ENCODE data around the gene GPR183. TPM values are rescaled to one million over a fixed set of nuclear protein-coding genes. Genes with fewer than 3 reads are reported as not detected.

The GPR183 gene
- total RNA-seq, 8 experiments from 2014 or later, result 0.63 to 6.1 (median 1.1) TPM

GRCh38 chr13:99304541-99304940 is 2.7 kb downstream of the GPR183 start:
- H3K4me3 ChIP-seq, result no peak overlapping the region
- no peak for ATAC-seq (replicated peaks in 6 of 8)
- H3K27ac ChIP-seq, result no peak overlapping the region
- WGBS, 10 experiments, result 71 to 100% (median 90%) methylated on average over 2 to 4 of the region's 4 CpGs
- in situ Hi-C loops (cut with MboI; ENCODE audit: low pct_unique_long_range_greater_than_20kb in 2 of 9, low sequenced_read_pairs in 9 of 9, unreplicated experiment in 9 of 9), result no loop called here
- H3K4me1 ChIP-seq (replicated peaks in 1 of 2), result no peaks in the 10 kb centered on the region

- in situ Hi-C loops (cut with MboI; ENCODE audit: low pct_unique_long_range_greater_than_20kb in 2 of 9, low sequenced_read_pairs in 9 of 9, unreplicated experiment in 9 of 9), result no loop called here
- no peak for ATAC-seq (replicated peaks in 6 of 8)
- H3K27ac ChIP-seq, result no peak overlapping the region
- 78 to 100% (median 91%) methylated on average over 2 to 13 of the region's 14 CpGs; no CpG with 5 or more reads in 1 of the 10 experiments for WGBS, 10 experiments
- H3K4me1 ChIP-seq (replicated peaks in 1 of 2), result no peaks in the 10 kb centered on the region
- H3K4me3 ChIP-seq, result no peak overlapping the region
Observed at GRCh38 chr13:99303863-99304521, 3.2 kb downstream of the GPR183 start.

DNA sequence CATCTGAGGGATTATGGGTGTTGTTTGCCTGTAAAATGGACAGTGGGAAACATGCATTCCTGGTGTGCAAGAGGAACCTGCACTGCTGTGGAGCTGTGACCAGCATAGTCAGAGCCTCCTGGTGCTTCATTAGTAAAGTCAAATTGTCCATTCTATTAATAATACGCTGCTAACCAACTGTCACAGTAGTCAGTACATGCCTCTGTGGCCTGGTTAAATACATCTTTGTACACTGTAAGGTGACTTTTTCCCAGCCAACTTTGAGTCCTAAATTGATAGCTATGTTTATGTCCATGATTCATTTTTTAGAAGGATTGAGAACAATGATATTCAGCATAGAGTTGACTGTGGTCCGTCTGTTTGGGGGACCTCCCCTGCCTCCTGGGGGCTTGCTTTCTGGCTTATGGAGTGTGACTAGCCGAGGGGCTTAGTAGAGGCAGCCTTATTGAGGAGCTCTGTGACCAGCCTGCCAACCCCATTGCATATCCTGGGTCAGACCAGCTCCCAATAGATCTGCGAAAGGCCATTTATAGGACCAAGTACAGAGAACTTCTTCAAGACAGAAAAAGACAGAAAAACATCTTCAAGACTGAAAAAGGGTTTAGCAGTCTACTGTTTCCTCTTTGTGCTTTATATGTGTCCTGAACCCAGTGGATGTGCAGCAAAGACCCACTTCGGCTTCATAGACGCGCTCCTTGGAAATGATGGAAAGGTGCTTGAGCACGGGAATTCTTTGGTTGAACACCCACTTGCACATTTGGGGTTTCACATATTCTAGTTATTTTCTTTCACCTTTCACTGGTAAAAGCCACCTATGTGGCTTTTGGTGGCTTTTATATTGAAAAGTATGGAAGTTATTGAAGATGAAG is 4.3 kb downstream of the GPR183 start:
- H3K4me1 ChIP-seq (replicated peaks in 1 of 2), result no peaks in the 10 kb centered on the region
- 75 to 100% (median 96%) methylated on average over 1 to 7 of the region's 8 CpGs; no CpG with 5 or more reads in 2 of the 10 experiments for WGBS, 10 experiments
- in situ Hi-C loops (cut with MboI; ENCODE audit: low pct_unique_long_range_greater_than_20kb in 2 of 9, low sequenced_read_pairs in 9 of 9, unreplicated experiment in 9 of 9), result no loop called here
- H3K4me3 ChIP-seq, result no peak overlapping the region
- no peak for ATAC-seq (replicated peaks in 6 of 8)
- H3K27ac ChIP-seq, result no peak overlapping the region

DNA sequence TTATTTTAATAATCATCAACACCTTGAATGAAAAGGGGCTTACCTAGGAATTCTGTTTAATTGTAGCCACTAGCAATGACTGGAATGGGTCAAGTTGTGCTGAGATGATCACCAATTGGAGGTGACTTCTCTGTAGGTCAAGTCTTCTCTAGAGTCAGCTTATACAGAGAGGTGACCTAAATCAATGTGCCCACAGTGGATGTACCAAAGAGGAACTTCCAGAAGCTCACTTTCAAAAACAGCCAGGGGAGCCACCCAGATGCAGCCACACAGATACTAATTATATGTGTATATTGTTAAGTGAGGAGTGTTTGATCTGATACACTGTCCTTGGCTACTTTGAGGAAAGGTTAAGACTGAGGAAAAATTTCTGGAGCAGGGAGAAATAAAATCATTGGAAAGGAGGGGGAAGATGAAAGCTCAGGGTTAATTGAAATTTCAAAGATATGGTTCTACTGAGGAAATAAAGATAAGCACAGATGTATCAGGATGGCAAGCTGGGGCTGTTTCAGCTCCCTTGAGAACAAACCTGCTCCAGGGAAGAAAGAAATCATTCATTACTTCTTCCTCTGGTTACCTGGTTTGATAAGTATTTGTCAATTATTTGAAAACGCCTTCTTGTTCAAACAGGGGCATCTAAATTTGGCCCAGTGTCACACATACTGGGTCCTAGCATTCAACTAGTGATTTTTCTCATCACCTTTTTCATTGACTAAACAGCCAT is 5.1 kb downstream of the GPR183 start:
- Histone ChIP-seq H3K4me1 (replicated peaks in 1 of 2) (no peaks in the 10 kb centered on the region), H3K4me3 (no peak overlapping the region), H3K27ac (no peak overlapping the region)
- ATAC-seq (replicated peaks in 6 of 8), result no peak
- in situ Hi-C loops (cut with MboI; ENCODE audit: low pct_unique_long_range_greater_than_20kb in 2 of 9, low sequenced_read_pairs in 9 of 9, unreplicated experiment in 9 of 9), result no loop called here
- 78 to 100% (median 89%) methylated on average over 1 of the region's 1 CpG; no CpG with 5 or more reads in 1 of the 10 experiments for WGBS, 10 experiments

DNA sequence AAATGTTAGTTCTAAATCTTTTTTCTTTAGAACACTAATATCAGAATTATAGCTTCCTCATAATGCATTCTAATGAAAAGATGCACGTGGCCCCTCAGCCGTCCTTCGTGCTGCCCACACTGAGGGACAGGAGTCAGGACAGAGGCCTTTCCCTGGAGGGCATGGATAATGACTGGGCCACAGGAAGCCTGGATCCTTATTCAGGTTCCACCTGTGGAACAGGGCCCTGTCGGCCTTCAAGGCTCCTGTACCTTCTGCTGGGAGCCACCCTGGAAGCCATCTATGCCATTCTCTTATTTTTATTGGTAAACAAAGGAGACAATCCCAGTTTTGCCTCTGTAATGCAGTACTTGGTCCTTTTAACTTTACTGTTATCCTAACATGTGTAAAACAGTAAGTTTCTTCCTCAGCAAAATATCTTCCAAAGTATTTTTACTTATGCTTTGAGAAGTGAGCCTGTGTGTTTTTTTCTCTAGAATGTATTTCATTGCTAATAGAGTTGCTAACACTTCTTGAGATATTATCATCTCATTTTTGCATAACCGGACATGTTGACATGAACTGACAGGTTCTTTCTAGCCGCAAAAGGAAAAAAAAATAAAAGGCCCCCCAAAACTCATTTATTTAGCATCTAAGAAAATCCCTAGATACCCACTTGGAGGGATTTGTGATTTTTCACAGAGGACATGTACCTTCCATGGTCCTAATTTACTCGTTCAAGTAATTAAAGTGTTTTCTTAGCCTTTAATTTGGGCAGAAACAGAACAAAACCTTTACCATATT is 6.0 kb downstream of the GPR183 start:
- 80 to 99% (median 90%) methylated on average over 2 to 7 of the region's 7 CpGs for WGBS, 10 experiments
- Histone ChIP-seq H3K27ac (no peak overlapping the region), H3K4me3 (no peak overlapping the region), H3K4me1 (replicated peaks in 1 of 2) (no peaks in the 10 kb centered on the region)
- in situ Hi-C loops (cut with MboI; ENCODE audit: low pct_unique_long_range_greater_than_20kb in 2 of 9, low sequenced_read_pairs in 9 of 9, unreplicated experiment in 9 of 9), result no loop called here
- no peak for ATAC-seq (replicated peaks in 6 of 8)

DNA sequence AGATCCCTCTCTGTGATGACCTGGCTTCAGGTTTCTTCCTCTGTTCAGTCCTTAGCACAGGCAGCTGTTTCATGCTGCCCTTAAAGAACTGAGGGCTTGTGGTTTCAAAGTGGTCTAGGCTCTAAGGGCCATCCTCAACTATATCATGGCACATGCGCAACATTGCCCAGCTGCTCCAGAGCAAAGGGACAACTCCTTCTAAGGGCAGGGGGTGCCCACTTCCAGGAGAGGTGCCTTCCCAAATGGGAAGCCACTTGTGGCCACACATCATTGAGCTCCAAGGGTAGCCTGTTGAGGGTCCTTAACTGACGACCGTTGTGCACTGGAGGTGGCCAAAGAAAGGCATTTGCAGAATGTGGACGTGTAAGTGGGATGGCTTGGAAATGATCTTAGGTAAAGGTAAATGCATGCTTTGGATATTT is 7.3 kb downstream of the GPR183 start:
- Histone ChIP-seq H3K27ac (no peak overlapping the region), H3K4me1 (replicated peaks in 1 of 2) (no peaks in the 10 kb centered on the region), H3K4me3 (no peak overlapping the region)
- WGBS, 10 experiments, result 80 to 100% (median 92%) methylated on average over 1 to 3 of the region's 4 CpGs; no CpG with 5 or more reads in 5 of the 10 experiments
- no peak for ATAC-seq (replicated peaks in 6 of 8)
- in situ Hi-C loops (cut with MboI; ENCODE audit: low pct_unique_long_range_greater_than_20kb in 2 of 9, low sequenced_read_pairs in 9 of 9, unreplicated experiment in 9 of 9), result no loop called here

GRCh38 chr13:99299256-99299919 is 7.8 kb downstream of the GPR183 start:
- WGBS, 10 experiments, result 86 to 100% (median 96%) methylated on average over 1 to 4 of the region's 4 CpGs; no CpG with 5 or more reads in 1 of the 10 experiments
- in situ Hi-C loops (cut with MboI; ENCODE audit: low pct_unique_long_range_greater_than_20kb in 2 of 9, low sequenced_read_pairs in 9 of 9, unreplicated experiment in 9 of 9), result no loop called here
- H3K4me3 ChIP-seq, result no peak overlapping the region
- H3K27ac ChIP-seq, result no peak overlapping the region
- H3K4me1 ChIP-seq (replicated peaks in 1 of 2), result no peaks in the 10 kb centered on the region
- ATAC-seq (replicated peaks in 6 of 8), result no peak

DNA sequence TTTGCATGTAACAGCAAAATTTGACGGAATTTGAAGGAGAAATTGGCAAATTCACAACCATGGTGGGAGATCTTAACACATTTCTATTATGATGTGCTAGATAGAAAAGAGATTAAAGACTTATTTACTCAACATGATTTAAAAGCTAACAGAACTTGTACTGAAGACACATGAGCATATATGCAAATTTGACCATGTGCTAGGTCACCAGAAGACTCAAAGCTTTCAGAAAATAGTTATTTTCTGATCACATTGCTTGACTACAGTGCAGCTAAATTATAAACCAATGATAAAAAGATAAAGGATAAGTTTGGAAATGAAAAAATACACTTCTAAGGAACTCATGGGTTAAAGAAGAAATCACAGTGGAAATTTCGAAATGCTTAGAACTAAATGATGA is 9.1 kb downstream of the GPR183 start:
- ATAC-seq (replicated peaks in 6 of 8), result no peak
- in situ Hi-C loops (cut with MboI; ENCODE audit: low pct_unique_long_range_greater_than_20kb in 2 of 9, low sequenced_read_pairs in 9 of 9, unreplicated experiment in 9 of 9), result no loop called here
- no peak overlapping the region for H3K4me3 ChIP-seq
- WGBS, 10 experiments, result 69 to 100% (median 97%) methylated on average over 1 to 2 of the region's 2 CpGs
- peaks cover 0 to 3% of the 10 kb centered on the region in 2 donors for H3K4me1 ChIP-seq (replicated peaks in 1 of 2)
- H3K27ac ChIP-seq, result no peak overlapping the region

- no peak overlapping the region for H3K27ac ChIP-seq
- no peak for ATAC-seq (replicated peaks in 6 of 8)
- in situ Hi-C loops (cut with MboI; ENCODE audit: low pct_unique_long_range_greater_than_20kb in 2 of 9, low sequenced_read_pairs in 9 of 9, unreplicated experiment in 9 of 9), result no loop called here
- H3K4me1 ChIP-seq (replicated peaks in 1 of 2), result peaks cover 0 to 3% of the 10 kb centered on the region in 2 donors
- no peak overlapping the region for H3K4me3 ChIP-seq
Observed at GRCh38 chr13:99297331-99297730, 9.9 kb downstream of the GPR183 start.

DNA sequence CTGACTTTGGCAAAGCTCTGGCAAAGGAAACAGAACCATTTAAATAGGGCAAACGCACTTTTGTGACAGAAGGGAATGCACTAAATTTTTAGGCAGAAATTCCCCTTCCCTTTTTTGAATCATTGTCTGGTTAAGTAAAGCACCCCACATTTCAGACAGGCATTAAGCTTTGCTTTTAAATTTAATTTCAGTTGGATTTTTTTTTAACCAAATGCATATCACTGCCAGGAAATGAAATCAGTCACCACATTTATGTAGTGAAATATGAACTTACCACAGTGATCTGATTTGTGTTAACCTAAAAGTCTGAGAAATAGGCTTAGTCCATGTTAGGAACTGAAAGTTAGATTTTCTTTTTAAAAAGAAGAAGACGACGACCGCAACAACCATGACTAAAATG is 10.8 kb downstream of the GPR183 start:
- Histone ChIP-seq H3K4me1 (replicated peaks in 1 of 2) (peaks cover 0 to 3% of the 10 kb centered on the region in 2 donors), H3K27ac (no peak overlapping the region), H3K4me3 (no peak overlapping the region)
- in situ Hi-C loops (cut with MboI; ENCODE audit: low pct_unique_long_range_greater_than_20kb in 2 of 9, low sequenced_read_pairs in 9 of 9, unreplicated experiment in 9 of 9), result no loop called here
- WGBS, 10 experiments, result 94 to 100% (median 97%) methylated on average over 3 to 4 of the region's 4 CpGs
- ATAC-seq (replicated peaks in 6 of 8), result no peak

DNA sequence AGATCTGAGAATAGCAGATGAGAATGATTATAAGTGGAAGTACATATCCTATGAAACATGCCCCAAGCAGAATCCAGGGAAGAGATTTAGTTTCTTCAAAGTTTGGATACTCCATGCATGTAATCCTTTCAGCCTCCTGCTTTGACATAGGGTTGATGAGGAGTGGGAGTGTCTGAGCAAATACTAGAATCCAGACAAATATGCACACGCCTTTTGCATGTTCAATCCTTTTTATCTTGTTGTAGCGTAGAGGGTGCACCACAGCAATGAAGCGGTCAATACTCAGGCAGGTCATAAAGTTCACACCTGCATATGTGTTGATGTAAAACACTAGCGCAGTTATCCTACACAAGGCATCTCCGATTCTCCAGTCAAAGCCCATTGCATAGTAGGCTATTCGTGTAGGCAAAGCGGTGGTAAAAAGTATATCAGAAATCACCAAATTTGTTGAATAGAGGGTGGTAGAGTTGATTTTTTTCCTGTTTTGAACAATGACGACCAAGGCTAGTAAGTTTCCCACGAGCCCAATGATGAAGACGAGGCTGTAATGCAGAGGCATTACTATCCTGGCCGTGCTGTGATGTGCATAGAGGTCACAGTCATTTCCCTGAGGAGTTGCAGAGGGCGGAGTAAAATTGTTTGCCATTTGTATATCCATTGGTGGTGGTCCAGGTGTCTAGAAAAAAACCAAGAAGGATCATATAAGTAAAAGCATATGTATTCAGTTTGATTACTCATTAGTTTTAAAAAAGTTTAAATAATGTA is 11.5 kb downstream of the GPR183 start:
- H3K27ac ChIP-seq, result no peak overlapping the region
- in situ Hi-C loops (cut with MboI; ENCODE audit: low pct_unique_long_range_greater_than_20kb in 2 of 9, low sequenced_read_pairs in 9 of 9, unreplicated experiment in 9 of 9), result no loop called here
- no peak overlapping the region for H3K4me3 ChIP-seq
- 75 to 98% (median 94%) methylated on average over 2 to 11 of the region's 12 CpGs; no CpG with 5 or more reads in 1 of the 10 experiments for WGBS, 10 experiments
- H3K4me1 ChIP-seq (replicated peaks in 1 of 2), result peaks cover 0 to 3% of the 10 kb centered on the region in 2 donors
- no peak for ATAC-seq (replicated peaks in 6 of 8)

DNA sequence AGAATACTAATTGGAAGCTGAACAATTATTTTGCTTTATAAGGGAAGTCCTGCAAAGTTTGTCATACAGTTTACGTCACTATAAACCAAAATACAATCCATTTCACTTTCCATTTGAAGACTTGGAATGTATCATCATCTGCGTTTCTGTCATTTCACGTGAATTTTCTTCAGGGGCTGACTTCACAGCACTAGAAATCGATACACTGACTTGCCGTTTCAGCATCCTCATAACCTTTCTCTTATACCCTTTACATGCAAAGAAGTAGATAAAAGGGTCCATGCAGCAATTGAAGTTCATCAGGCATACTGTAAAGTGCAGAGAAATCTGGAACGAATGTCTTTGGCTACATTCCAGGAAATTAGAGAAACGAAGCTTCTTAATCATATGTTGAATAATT is 12.2 kb downstream of the GPR183 start:
- Histone ChIP-seq H3K4me1 (replicated peaks in 1 of 2) (peaks cover 0 to 3% of the 10 kb centered on the region in 2 donors), H3K4me3 (no peak overlapping the region), H3K27ac (no peak overlapping the region)
- in situ Hi-C loops (cut with MboI; ENCODE audit: low pct_unique_long_range_greater_than_20kb in 2 of 9, low sequenced_read_pairs in 9 of 9, unreplicated experiment in 9 of 9), result no loop called here
- 50 to 100% (median 87%) methylated on average over 4 to 7 of the region's 7 CpGs for WGBS, 10 experiments
- ATAC-seq (replicated peaks in 6 of 8), result no peak
